ENCODE measurements around the gene MCUB. TPM values are rescaled to one million over a fixed set of nuclear protein-coding genes. Genes with fewer than 3 reads are reported as not detected.

Gene MCUB
- total and polyA plus RNA-seq, 2 of the 13 experiments (the other 11 are each of a cell fraction or from before 2014, with no cell fraction given), result 0.95 to 2.2 TPM

GRCh38 chr4:109698656-109699055, 138.6 kb downstream of the MCUB start:
- Histone ChIP-seq H3K4me2 (ENCODE audit: low read depth, low read length) (no peak overlapping the region), H2AFZ (ENCODE audit: low read length) (no peak overlapping the region), H3K9ac (ENCODE audit: insufficient read depth, low read depth, low read length) (no peak overlapping the region), H3K4me1 (ENCODE audit: insufficient read depth, low read length) (peaks cover 32% of the 10 kb centered on the region), H3K27ac (ENCODE audit: extremely low read length, insufficient read depth, low read length) (no peak overlapping the region), H3K27me3 (ENCODE audit: control insufficient read depth in 1 of 2, insufficient read depth in 2 of 2, low read length in 2 of 2) (no peaks in the 10 kb centered on the region), H4K20me1 (ENCODE audit: insufficient read depth, low read length) (no peaks in the 10 kb centered on the region), H3K79me2 (ENCODE audit: insufficient read depth, low read length) (peaks cover 6% of the 10 kb centered on the region), H3K4me3 (replicated peaks in 1 of 3; ENCODE audit: insufficient read depth in 1 of 3, low read depth in 2 of 3, low read length in 3 of 3) (no peak overlapping the region), H3K9me3 (ENCODE audit: low read length) (no peaks in the 10 kb centered on the region), H3K36me3 (replicated peaks in 1 of 2; ENCODE audit: control insufficient read depth in 1 of 2, insufficient read depth in 2 of 2, low read length in 2 of 2) (peaks cover 0 to 5% of the 10 kb centered on the region in 2 experiments; a peak in 2 of 5 replicates)
- POLR2A ChIA-PET, result no interaction called here
- FAIRE-seq (no peak), DNase-seq (ENCODE audit: low spot score) (peak; percentile 13), ATAC-seq (peak; percentile 40)
- 57% methylated on average over 1 of the region's 1 CpG for WGBS (ENCODE audit: low lambda C conversion rate)
- CTCF ChIA-PET (ENCODE audit: low intra/inter-chr PET ratio, low total read pairs), result no interaction called here
- in situ Hi-C loops (cut with HindIII; ENCODE audit: extremely low pct_ligation_motif_present, low pct_unique_long_range_greater_than_20kb) (no loop called here), intact Hi-C loops (cut with micrococcal nuclease; ENCODE audit: unreplicated experiment) (no loop called here)
- BruUV-seq (replicated peaks), result no TSS peak
- TF ChIP-seq HCFC1 (IDR thresholded peaks at IDR 0.05; ENCODE audit: low read depth, low read length), result no peak
- TF ChIP-seq NKX3-1 (CRISPR knock-in tag; IDR thresholded peaks at IDR 0.05), result no peak
- no peak for TF ChIP-seq MED1 (CRISPR knock-in tag; IDR thresholded peaks at IDR 0.05)
- TF ChIP-seq CC2D1A (CRISPR knock-in tag; IDR thresholded peaks at IDR 0.05), result no peak
- no peak for TF ChIP-seq KIAA2018 (CRISPR knock-in tag; IDR thresholded peaks at IDR 0.05; ENCODE audit: borderline replicate concordance)
- no peak for TF ChIP-seq ZFAT (CRISPR knock-in tag; conservative IDR thresholded peaks at IDR 0.05)
- no peak for TF ChIP-seq SRSF1 (optimal IDR thresholded peaks at IDR 0.05; ENCODE audit: low read depth, low read length)
- TF ChIP-seq ZNF557 (CRISPR knock-in tag; IDR thresholded peaks at IDR 0.05), result no peak
- TF ChIP-seq ZEB1 (IDR thresholded peaks at IDR 0.05; ENCODE audit: insufficient replicate concordance, low read depth), result no peak
- no peak for TF ChIP-seq CAMTA2 (CRISPR knock-in tag; IDR thresholded peaks at IDR 0.05; ENCODE audit: borderline replicate concordance)
- TF ChIP-seq RAD51 (IDR thresholded peaks at IDR 0.05; ENCODE audit: borderline replicate concordance), result no peak
- TF ChIP-seq PCBP1 (IDR thresholded peaks at IDR 0.05; ENCODE audit: borderline replicate concordance, low read depth, low read length), result no peak
- TF ChIP-seq ARNT2 (CRISPR knock-in tag; IDR thresholded peaks at IDR 0.05; ENCODE audit: low read depth), result no peak
- TF ChIP-seq TMF1 (CRISPR knock-in tag; IDR thresholded peaks at IDR 0.05; ENCODE audit: low read depth), result no peak
- no peak for TF ChIP-seq ARID5B (CRISPR knock-in tag; IDR thresholded peaks at IDR 0.05)
